ENCODE results near the gene MINAR2. TPM values are rescaled to one million over a fixed set of nuclear protein-coding genes. Genes with fewer than 3 reads are reported as not detected.
A peak's percentile ranks its signal among the peaks of the same experiment; 100 is the strongest.

MINAR2 gene, protein sequence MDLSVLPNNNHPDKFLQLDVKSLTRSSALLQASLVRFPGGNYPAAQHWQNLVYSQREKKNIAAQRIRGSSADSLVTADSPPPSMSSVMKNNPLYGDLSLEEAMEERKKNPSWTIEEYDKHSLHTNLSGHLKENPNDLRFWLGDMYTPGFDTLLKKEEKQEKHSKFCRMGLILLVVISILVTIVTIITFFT
- polyA plus RNA-seq (2013, experiment 1 of 2; ENCODE audit: insufficient read length), result not detected
- not detected for polyA plus RNA-seq (2013, experiment 2 of 2; ENCODE audit: insufficient read length)

DNA sequence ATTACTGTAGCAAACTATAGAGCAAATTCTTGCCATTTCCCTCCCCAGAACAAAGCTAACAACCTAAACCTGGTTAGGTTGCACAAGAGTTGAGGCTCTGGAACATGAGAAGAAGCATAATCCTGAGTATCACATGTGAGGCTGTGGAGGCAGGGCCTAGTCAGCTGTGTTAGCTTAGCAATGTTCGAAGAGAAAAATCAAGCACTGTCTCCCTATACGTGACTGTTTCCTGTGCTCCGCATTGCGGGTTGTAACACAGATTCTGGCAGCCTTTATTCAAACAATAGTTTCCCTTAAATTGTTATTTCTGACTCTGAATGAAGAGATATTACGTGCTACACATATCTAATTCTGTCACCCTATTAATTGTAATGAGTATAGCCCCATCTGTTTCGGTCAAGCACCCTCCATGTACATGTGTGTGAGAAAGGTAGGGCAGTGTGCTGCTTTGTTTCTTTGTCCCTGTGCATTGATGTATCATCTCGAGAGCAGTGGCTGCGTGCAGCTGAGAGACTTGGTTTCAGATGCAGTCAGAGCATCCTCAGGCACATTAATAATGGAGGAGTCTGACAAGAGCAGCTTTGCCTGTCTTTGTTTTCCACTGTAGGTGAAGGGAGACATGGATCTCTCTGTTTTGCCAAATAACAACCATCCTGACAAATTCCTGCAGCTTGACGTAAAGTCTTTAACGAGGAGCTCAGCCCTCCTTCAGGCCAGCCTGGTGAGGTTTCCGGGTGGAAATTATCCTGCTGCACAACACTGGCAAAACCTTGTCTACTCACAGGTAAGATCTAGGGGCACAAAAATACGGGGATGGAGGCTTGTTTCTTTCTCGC is at the start of gene MINAR2:
Gene MINAR2, plus strand, starts transcription at position 523 of the 836 bp plus-strand sequence. Its CDS starts 97 bp downstream, at position 620.
- no peak for DNase-seq

DNA sequence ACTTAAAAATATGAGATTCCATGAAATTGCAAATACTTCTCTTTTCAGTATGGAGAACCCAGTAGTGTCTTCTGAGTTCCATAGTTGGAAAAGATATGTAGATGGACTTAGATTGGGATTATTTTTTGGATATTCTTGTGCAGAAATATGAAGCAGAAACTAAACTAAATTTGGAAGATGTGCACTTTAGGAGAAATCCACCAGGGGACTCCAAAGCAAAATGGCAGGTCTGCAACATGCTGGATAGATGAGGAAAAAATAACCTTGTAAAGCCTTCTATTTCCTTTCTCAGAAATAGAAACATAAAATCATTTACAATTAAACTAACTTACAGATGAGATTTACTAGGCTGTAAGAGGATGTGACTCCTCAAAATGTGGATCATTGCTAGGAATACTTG is 49.2 kb upstream of the MINAR2 start:
- no peak for DNase-seq

DNA sequence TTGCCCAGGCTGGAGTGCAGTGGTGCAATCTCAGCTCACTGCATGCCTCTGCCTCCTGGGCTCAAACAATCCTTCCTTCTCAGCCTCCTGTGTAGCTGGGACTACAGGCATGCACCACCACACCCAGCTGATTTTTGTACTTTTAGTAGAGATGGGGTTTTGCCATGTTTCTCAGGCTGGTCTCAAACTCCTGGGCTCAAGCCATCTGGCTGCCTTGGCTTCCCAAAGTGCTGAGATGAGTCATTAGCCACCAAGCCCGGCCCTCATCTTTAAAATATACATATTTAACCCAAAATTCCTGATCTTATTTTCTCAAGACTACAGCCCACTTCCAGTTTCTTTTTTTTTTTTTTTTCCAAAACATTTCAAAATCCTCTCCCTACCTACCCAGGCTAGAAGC is 31.7 kb upstream of the MINAR2 start:
- peak; percentile 39 for DNase-seq

DNA sequence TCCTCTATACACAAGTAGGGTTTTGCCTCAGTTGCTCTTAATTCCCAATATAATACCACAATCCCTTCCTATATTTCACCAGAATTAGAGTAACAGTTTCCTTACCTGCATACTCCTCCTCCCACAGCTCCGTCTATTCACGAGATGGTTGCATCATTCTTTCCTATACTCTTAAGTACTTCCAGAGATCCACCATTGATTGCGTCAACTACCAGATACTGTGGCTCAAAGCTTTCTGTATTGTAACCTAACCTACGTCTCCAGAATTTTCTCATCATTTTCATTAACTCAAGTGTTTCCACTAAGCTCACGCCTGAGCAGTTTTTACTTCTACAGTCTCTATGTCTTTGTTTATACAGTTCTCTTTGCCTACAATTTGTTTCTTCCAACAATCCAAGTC is 31.2 kb upstream of the MINAR2 start:
- DNase-seq, result peak; percentile 30

DNA sequence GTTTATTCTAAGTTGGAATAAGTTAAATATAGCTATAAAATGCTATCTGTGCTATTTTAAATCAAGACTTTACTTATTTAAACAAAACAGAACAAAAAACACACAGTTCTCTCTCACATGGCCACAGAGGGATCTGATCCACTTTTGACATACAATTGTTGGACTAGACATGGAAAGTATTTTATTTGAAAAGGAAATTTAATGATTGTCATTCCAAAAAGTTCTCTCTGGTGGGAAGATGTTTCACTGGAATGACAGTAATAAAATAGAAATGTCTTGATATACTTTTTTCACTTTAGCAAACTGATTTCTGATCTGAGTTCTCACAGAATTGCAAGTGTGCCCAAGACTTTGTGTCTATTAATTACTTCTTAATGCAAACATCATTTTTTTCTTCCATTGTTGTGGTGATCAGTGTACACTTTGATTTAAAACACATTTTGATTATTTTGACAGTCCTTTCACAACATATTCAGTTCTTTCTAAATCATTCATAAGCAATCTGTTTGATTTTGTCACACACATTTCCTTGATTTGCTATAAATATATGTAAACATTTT is 30.1 kb upstream of the MINAR2 start:
- DNase-seq, result no peak

DNA sequence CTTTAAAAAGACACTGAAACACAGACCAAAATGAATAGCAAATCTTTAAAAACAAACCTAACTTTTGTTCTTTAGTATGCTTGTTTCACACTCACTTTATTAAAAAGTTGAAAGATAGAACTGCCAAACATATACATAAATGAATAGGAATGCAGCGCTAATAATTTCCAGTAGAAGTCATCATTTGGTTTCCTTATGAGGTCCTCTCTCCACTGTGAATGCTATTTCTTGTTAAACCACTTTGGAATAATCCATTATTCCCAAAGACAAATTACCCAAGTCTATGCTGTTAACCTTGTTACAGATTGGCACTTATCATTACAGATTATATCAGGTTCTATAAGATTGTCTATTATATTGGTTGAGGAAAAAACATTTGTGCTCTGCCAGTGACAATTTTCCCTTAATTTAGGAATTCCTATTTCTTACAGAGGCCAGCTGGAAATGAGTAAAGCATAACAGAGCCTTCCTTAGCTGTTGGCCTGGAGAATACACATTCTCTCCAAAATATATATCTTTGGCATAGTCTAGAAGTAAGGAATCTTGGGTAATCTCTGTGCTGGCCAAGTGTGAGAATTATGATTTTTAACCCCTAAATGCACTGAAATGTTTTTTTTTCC is 29.3 kb upstream of the MINAR2 start:
- peak; percentile 39 for DNase-seq

DNA sequence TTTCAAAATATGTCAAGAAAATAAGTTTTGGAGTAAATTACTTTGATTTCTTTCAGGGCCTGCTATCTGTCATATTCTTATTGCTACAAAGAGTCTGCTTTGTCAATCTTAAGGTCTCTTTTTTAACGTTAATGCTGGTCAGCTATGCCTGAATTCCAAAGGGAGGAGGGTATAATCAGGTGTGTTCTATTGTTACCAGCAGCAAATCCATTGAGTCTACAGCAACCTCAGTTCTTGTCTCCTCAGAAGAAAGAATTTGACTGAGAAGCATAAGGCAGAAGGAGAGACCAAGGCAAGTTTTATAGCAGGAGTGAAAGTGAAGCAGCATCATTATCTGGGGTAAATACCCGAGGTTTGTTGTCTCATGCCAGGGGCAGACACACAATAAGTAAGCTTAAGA is 23.7 kb upstream of the MINAR2 start:
- no peak for DNase-seq

DNA sequence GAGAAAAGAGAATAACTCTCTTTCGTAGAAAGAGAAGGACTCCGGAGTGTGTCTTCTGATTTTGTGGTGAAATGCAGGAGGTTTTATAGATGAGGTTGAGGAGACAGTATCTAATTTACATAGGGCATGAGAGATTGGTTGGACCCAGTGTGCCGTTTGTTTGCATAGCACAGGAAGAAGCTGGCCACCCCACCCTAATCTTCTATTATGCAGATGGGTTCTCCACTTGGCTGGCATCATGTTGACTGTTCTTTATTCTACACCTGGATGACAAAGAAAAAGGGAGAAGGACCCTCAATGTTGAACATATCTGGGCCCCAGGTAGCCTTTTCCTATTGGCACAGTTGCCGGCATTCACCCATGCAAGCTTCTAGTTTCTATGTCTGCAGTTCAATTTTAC is 23.2 kb upstream of the MINAR2 start:
- no peak for DNase-seq

DNA sequence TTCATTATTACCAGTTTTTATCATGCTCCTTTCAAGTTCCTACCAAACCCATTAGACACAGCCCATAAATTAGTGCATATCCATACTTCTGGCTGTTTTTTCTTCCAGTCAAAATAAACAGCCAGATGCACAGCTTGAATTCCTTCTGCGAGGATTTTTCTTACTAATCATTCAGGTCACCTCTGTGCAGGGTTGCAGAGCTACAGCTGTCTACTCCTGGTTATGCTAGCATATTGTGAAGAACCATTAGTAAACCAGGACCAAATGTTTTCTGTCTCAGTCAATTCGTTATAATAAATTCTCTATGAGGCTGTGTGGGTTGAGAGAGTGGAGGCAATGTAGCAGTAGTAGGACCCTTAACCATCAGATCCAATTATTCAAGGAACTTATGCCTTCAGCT is 8.1 kb upstream of the MINAR2 start:
- DNase-seq, result no peak

DNA sequence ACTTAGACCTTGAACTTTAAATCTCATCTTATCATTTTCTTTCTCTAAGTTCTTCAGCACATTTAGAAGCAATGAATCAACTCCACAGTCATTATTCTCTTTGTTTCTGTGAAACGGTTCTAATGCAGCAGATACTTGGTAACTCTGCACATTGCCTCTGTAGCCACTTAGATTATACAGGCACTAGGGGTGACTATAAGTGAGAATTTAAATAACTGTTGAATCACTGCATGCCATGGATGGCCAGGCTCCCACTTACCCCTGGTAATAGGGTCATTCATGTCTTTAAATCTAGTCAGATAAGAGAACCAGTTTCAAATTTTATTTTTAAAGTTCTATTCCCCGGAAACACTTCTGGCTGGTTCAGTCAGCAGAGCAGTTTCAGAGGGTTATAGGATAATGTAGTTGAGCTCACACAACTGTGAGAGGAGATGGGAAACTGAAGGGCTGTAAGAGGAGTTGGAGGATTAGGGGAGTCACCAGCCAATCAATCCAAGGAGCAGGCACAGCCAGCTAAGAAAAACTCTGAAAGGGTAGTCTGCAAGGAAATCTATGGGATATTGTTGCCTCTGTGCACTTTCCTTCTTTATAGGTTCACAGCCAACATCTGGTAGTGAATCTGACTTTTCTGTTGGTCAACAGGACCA is 4.2 kb upstream of the MINAR2 start:
- DNase-seq, result no peak

DNA sequence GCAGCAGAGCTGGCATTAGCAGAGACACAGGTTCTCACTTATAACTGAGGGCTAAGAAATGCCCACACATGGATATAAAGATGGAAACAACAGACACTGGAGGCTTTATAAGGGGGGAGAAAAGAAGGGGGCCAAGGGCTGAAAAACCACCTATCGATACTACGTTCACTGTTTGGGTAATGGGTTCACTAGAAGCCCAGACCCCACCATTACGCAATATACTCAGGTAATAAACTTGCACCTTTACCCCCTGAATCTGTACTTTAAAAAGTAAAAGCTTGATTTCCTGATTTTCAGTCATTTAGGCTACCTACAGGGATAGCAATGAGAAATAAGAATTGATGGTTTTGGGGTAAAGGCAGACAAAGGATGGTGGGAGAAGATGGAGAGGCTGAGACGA is 1.9 kb upstream of the MINAR2 start:
- no peak for DNase-seq

DNA sequence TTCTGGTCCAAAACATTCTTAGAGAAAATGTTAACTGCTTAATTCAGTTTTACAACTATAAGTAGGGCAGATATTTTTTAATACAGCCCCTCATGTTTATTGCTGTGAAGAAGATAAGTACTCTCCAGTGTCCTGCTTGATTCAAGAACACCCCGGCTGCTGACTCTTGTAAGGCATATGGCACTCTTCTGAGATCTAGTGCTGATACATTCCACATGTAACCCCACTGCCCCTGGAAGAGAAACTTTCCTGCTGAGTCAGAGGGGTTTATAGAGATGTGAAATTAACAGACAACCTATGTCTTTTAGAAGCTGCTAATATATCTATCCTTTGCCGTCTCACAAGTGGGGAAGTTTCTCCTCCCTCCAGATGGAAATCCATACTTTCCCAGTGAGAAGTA is 1.0 kb upstream of the MINAR2 start:
- peak; percentile 46 for DNase-seq

DNA sequence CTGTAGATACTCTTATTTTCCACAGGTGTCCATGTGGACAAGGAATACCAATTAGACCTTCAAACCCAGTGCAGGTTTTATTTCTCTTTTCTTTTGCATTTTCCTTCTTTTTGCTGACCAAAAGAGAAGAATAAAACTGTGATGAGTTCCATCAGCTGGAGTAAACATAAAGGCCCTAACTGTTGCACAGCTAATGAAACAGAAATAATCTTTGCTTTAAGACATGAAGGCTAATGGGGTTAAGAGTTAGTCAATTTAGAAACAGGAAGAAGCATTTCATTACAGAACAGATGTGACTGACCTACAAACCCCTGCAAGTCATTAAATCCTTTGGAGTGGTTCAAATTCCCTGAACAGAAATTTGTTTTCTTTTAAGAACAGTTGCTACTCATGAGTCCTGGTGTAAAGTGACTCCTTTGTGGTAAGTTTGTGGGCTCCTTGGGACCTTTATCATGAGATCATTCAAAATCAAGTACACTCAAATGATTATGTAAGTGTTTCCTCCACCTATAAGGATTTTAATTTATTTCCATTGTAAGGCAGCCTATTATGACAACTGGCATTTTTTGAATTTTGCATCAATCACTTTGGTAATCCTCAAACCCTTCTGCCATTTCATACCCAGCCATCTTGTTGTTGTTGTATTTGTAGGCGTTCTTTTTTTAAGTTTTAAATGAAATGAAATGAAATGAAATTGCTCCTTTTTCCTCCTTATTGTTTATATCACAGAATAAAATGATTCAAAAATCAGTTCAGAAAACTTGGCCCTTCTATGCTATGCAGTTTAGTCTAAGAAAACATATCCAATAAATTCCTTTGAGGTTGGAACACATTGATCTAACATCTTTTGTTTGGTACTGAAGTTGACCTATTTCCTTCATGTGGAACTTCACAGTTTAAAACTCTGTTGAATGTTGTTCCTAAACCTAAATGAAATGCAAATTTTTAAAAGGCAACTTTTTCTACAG is 1.3 kb downstream of the MINAR2 start:
- DNase-seq, result no peak

DNA sequence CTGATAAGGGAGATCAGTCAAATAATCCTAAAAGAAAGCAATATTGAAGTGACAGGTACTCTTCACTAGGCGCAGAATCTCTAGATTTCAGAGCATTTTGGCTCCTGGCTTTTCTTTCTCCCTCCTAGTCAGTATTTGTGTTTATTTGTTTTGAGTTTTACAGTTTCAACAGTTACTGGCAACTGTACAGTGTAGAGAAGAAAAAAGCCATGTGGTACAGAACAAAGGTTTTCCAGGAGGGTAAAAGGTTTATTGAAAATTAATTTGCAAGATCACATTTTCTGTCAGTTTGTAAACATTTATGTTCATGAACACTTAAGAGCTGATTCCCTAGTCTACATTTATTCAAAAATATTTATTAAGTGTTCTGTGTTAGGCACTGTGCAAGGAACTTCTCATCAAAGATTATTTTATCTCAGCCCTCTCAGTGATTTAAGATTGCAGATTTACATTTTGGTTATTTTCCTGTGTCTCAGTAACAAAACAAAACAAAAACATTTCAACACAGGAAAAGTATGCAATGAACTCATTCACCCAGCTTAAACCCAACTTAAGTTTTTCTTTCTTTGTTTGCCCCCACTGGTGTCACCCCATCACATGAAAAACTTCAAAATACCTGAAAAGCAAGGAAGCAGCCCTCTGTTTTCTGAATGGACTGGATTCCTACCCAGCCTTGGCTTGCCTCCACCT is 12.9 kb downstream of the MINAR2 start:
- DNase-seq, result no peak

DNA sequence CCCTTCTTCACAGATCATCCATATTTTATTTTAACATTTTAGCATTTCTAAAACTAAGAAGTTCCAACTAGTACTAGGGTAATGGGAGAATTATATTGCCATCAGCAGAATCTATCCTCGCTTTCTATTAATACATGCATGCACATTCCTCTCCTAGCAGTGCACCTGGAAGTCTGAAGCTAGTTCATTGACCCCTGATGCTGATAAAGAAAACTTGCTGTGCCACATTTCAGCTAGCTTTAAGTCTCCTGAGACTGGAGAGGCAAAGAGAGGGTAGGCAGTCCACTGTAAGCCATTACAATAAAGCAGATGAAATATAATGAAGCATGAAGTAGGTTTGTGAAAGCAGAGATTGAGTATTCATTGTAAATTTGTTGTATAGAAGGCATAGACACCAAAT is 15.8 kb downstream of the MINAR2 start:
- DNase-seq, result no peak

DNA sequence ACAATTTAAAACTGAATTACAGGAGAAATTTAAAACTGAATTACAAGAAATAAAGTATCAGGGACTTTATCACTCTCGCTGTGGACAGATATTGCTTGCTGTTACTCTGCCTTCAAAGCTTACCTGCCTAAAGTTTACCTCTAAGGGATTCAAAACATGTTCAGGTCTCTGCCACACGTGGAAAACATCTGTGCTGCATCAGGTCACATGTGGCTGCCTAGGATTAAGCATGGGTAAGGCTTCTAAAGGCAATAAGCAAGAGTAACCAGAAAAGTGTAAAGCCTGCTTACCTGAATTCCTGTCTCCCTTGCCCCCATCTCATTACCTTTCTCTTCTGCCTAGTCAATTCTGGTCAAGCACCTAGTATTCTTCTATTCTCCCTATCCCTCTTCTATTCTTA is 18.9 kb downstream of the MINAR2 start:
- no peak for DNase-seq

DNA sequence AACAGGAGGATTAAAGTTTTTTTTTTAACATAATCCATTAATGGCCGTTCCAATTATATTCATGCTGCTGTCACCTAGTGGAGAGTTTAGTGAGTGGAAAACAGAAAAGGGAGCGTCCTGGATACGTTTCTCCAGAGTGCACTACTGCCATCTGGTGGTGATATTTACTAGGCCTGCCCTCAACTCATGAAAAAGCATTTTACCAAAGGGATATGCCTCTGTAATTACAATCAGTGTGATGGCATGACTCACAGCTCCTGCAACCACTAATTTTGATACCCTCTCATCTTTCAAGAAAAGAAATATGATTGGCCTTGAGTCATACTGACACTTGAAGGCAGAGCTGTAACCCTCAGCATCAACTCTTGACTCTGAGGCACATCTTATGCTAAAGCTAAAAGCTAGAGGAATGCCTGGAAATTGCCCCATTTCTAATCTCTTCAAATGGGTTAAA is 20.1 kb downstream of the MINAR2 start:
- peak; percentile 88 for DNase-seq

DNA sequence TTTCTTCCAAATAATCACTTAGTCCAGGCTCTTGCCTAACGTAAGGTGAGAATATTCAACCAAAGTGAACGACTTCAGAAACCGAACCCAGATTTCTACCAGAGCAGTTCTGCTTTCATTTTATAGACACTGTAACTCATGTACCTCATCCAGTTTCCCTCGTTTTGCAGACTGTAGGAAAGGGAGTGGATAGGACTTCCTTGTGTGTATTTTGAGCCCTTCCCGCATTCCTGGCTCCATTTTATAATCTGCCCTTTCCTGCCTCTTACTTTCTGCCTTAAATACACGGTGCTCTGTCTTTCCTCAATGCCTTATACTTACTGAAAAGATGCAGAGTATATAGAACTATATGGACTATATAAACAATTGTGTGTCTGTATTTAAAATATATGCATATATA is 20.8 kb downstream of the MINAR2 start:
- no peak for DNase-seq

DNA sequence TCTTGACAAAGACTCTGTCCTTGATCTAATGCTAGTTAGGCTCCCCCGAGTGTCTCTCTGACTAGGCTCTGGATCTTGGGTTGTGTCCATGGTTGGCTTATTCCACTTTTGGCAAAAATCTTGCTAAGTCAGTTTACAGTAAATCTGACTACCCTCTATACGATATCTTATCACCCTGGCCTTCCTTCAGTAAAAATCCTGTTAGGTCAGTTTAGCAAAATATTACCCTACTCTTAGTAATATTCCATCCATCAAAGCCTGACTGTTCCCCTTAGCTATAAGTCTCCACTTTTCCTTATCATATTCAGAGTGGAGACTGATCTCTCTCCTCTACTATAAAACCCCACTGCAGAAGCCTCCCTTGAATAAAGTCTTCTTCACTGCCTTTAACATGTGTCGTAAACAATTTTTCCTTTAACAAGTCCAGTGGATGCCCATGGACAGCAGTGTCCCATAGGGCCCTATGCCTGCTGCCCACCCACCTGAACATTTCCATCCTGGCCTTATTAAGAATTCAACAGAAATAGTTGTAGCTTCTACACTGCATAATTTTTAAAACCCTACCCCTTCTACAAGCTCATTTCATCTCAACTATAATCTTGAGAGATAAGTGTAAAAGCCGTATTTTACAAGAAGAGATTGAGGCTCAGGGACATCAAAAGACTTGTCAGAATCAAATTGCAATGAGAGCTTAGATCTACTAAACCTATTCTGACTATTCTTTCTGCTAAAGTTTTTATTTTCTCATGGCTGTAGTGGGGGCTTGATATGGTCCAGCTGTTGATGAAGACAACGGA is 22.3 kb downstream of the MINAR2 start:
- DNase-seq, result no peak

Measured in fibroblast of skin of abdomen (primary cell).